ENCODE results near the gene SGCE.

DNA sequence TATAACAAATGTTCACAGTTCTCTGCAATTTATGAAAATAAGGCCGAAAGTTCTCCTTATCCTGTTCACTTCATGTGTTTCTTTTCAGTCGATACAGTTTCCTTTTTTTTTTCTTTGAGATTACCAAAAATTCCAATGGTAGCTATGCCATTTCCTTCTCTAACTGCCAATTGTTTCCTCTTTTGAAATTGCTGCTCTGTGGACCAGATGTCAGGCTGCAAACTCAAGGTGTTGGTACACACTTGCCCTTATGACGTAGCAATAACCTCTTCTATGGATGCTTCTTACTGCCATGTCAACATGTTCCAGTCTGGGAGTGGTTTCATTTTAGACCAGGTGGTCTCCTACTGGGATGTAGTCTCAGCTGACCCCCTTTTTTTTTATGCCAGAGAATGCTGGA is 93.4 kb downstream of the SGCE start:
- TF ChIP-seq, protein P1, sequence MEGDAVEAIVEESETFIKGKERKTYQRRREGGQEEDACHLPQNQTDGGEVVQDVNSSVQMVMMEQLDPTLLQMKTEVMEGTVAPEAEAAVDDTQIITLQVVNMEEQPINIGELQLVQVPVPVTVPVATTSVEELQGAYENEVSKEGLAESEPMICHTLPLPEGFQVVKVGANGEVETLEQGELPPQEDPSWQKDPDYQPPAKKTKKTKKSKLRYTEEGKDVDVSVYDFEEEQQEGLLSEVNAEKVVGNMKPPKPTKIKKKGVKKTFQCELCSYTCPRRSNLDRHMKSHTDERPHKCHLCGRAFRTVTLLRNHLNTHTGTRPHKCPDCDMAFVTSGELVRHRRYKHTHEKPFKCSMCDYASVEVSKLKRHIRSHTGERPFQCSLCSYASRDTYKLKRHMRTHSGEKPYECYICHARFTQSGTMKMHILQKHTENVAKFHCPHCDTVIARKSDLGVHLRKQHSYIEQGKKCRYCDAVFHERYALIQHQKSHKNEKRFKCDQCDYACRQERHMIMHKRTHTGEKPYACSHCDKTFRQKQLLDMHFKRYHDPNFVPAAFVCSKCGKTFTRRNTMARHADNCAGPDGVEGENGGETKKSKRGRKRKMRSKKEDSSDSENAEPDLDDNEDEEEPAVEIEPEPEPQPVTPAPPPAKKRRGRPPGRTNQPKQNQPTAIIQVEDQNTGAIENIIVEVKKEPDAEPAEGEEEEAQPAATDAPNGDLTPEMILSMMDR (IDR thresholded peaks at IDR 0.05), result no peak
- no peak for TF ChIP-seq EZH2 (IDR thresholded peaks at IDR 0.05; ENCODE audit: borderline replicate concordance, insufficient read depth, low read depth, low read length, poor library complexity, severe bottlenecking)
